ENCODE measurements around the gene ZNF684. TPM values are rescaled to one million over a fixed set of nuclear protein-coding genes. Genes with fewer than 3 reads are reported as not detected.

ZNF684 gene
- total and polyA plus RNA-seq, 2 experiments from 2014 or later = 7.6 to 8.9 TPM

GRCh38 chr1:40508375-40509341, 22.8 kb upstream of the ZNF684 start, which contains the start of gene EXO5:
EXO5 (plus strand) TSS chr1:40508767; CDS start chr1:40514545, 5,778 bp downstream.
- Mint-ChIP-seq H3K4me3 (peak within 1 kb of the TSS; percentile 81), H3K9me3 (peaks cover 42% of the 10 kb centered on the region), H3K4me1 (peaks cover 5% of the 10 kb centered on the region), H3K27ac (no peak within 1 kb of the TSS), H3K27me3 (ENCODE audit: insufficient read depth, low read depth, poor library complexity) (peaks cover 12% of the 10 kb centered on the region), H3K36me3 (ENCODE audit: low read depth) (peaks cover 43% of the 10 kb centered on the region)
- ATAC-seq = peak; percentile 92
- peak; percentile 65 for DNase-seq (ENCODE audit: low spot score)
- H4K20me1 ChIP-seq (replicated peaks; ENCODE audit: insufficient read depth) = no peaks in the 10 kb centered on the region
- no peaks in the 10 kb centered on the region for H3K9me2 ChIP-seq (ENCODE audit: insufficient read depth)
- 0 out of 2 replicates have a peak, but pooled peaks cover 8% of the 10 kb centered on the region for H3K4me1 ChIP-seq (ENCODE audit: insufficient read depth)
- no peaks in the 10 kb centered on the region for H3K36me3 ChIP-seq (ENCODE audit: insufficient read depth)
- H3K27ac ChIP-seq (ENCODE audit: low read depth) = no peak within 1 kb of the TSS
- peak within 1 kb of the TSS; percentile 92 for H3K4me2 ChIP-seq
- peak within 1 kb of the TSS; percentile 92 for H3K4me3 ChIP-seq
- H3F3A ChIP-seq (replicated peaks; ENCODE audit: low read depth) = no peaks in the 10 kb centered on the region
- peaks cover 5% of the 10 kb centered on the region; the same call in 1 of the 2 replicates for H3K79me2 ChIP-seq (replicated peaks; ENCODE audit: insufficient read depth)
- TF ChIP-seq JUNB (IDR thresholded peaks at IDR 0.05; ENCODE audit: unreplicated experiment) (no peak), ETS1 (IDR thresholded peaks at IDR 0.05) (0 out of 2 replicates have a peak, but pooled peaks have one; percentile 15), EZH2phosphoT487 (IDR thresholded peaks at IDR 0.05; ENCODE audit: unreplicated experiment) (no peak), ZNF462 (CRISPR knock-in tag; IDR thresholded peaks at IDR 0.05) (no peak), POLR2AphosphoS5 (IDR thresholded peaks at IDR 0.05; ENCODE audit: low read depth) (peak; percentile 94)
- H2AFZ ChIP-seq = peak within 1 kb of the TSS; percentile 99
- peaks cover 15% of the 10 kb centered on the region for H3K27me3 ChIP-seq (ENCODE audit: insufficient read depth)
